Activated T-cell treated with anti-CD3 and anti-CD28 coated beads for 24 hours (primary cell): Measurements from ENCODE around the gene ADAP1.
"Not testable (repeated sequence)": the region's sequence is repeated elsewhere in the genome, so short reads cannot be mapped to it uniquely, and the experiment has no call there.

Experiments used
- DNase-seq: peaks from one replicate; pipeline ENCODE4 v3.0.0-alpha.2; 2020; ENCODE audit warnings: low read depth

Gene ADAP1

DNA sequence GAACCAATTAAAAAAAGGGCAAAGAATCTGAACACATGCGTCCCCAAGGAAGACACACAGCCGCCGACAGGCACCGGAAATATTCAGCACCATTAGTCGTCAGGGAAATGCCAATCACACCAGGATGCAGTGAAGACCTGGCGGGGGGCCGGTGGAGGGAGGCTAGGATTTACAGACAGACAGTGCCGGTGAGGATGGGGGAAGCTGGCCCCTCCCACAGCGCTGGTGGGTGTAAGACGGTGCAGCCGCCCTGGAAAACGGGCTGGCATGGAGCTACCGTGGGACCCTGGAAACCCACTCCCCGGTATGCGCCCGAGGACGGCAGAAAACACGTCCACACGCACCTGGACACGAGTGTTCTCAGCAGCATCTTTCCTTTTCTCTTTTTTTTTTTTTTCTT lies 4.8 kb upstream of the ADAP1 start:
- no peak for DNase-seq

DNA sequence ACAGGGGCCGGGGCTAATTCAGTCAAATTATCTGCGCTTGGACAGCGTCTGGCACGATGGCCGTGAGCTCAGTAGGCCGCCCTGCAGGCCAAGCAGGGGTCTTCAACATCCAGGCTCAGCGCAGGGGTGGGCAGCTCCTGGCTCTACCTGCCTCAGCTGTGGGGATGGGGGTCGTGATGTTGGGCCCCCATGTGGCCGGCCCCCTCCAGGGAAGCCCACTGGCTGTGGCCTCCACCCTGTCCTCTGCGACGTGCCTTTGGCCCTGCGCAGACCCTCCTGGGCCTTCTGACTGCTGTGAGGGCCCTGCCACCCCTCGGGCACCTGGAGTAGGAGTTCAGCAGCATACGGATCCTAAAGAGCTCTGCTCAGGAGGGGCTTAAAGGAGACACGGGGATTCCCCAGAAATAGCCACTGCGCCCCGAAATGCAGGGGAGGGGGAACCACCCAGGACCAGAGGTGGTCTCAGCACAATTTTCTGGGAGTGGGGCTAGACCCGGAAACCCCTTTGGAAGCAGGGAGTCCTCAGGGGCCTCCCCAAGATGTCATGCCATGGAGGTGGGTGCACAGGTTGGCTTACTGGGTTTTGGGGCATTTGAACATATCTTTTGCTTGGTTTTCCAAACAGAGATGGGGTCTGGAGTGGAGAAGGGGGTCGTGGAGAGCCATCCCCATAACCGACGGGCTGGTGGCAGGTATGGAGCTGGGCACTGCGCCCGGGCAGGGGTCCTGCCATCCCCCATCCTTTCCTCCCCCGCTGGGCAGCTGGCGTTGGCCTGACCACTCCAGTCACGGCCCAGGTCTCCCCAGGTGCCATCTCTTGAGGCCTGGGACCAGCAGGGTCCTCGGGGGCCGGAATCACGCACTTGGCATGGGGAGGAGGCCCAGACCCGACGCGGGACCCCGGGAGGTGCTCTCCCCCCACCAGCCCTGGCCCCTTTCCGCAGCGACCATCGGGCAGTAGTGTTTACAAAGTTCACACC lies 4.0 kb upstream of the ADAP1 start:
- DNase-seq, result no peak

DNA sequence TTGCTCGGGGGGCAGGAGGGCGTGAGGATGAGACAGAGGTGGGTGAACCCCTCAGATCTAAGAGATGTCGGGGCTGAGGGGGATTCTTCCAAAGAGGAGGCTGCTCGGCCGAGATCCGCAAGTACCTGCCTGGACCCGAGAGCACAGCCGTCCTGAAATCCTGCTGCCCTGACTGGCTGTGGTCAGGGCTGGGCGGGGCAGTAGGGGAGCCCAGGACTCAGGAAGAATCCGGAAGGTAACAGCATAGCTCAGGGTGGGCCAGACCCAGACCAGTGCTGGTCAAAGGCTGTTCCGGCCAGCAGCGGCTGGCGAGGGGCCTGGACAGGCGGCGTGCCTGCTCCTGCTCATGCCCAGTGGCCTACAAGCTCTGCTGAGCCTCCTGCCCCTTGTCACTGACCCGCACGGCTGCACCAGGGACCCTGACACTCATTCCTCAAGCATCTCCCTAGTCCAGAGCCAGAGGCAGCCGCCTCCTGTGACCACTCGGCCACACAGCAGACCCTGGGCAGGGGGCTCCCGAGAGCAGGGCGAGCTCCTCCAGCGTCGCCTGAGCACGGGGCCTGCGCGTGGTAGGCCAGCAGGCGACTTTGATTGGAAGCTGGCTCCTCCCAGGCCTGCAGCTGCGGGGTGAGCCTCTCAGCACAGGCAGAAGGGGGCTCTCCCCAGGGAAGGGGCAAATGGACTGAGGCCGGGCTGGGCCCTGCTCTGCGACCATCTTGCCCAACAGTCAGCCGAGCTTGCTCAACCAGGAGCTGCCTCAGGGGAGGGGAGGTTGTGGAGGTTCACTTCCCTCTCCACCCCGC lies 3.1 kb upstream of the ADAP1 start:
- no peak for DNase-seq

DNA sequence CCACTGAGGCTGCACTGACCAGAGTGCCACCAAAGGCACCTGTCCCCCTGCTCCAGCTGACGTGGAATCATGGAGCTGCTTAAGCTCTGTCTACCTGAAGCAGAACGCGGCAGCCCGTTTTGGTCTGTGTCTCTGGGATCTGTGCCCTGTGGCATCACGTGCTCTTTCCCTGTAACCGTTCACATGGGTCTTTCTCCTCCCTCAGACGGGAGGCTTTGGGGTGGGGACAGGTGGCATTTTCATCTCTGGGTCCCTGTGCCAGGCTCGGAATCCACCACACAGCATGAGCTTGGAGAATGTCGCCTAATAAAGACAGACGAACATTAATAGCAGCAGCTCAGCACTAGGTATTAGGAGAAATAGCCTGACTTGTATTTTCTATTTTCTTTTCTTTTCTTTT lies 1.6 kb upstream of the ADAP1 start:
- no peak for DNase-seq

DNA sequence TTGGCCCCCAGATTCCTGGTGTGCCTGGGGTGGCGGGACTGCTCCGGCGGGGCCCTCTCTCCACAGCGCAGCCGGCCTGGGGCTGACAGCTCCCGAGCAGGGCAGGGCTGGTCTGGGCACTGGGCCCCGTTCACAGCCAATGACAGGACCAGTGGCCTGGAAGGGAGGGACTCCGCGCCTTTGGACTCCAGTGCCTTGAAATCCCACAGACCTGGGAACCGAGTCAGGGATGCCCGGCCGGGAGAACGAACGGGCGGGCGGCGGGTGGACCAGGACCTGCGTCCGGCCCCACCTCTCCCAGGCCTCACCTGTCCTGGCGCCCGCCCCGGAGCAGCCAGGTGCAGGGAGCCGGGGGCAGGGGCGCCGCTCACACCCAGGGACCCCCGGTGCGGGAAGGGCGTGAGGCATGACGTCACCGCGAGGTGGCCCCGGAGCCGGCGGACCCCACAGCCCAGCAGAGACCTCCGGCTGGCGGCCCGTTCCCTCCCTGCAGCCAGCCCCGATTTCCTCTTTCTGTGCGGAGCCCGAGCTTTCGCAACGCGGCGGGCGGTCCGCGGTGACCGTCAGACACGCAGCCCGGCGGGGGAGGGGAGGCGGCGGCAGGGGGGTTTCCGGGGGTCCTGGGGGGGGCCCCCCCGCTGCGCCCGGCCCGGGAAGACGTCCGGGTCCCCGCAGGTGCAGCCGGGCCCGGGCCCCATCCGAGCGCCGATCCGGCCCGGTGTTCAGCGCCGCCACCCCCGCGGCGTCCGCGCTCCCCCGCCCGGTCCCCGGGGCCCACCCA lies 743 bp downstream of the ADAP1 start:
- no peak for DNase-seq

DNA sequence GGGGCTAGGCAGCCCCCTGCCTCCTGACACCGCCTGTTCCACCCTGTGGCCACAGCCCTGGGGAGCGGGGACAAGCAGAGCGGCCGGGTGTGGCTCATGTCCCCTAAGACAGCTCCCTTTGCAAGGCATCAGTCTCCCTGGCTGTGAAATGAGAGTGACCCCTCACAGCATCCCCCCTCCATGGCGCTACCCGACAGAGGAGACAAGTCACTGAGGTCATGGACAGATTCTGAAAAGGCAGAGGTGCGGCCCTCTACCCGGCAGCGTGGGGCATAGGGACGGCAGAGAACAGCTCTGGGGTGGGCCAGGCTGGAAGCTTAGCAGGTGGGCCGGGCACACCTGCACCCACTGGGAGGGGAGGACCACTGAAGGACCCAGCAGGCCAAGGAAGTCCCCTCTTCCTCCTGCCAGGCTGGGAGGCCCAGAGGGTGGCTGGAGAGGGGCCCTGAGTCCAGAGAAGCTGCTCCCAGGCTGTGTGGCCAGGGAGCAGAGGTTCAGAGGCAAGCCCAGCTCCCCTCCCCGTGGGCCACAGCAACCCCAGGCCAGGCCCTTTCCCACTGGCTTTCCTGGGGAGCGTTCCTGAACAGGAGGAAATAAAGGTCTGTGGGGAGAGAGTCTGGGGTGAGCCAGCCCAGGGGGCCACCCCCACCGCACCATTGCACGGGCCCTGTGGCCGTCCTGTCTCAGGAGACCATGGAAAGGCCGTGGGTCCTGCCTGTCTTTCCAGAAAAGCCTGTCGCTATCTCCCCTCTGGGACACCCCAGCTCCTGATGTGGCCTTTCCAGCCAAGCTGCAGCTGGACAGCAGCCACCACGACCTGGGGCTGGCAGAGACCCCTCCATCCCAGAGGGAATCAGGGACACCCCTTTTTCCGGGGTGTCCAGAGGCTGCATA lies 1.7 kb downstream of the ADAP1 start:
- DNase-seq, result no peak

DNA sequence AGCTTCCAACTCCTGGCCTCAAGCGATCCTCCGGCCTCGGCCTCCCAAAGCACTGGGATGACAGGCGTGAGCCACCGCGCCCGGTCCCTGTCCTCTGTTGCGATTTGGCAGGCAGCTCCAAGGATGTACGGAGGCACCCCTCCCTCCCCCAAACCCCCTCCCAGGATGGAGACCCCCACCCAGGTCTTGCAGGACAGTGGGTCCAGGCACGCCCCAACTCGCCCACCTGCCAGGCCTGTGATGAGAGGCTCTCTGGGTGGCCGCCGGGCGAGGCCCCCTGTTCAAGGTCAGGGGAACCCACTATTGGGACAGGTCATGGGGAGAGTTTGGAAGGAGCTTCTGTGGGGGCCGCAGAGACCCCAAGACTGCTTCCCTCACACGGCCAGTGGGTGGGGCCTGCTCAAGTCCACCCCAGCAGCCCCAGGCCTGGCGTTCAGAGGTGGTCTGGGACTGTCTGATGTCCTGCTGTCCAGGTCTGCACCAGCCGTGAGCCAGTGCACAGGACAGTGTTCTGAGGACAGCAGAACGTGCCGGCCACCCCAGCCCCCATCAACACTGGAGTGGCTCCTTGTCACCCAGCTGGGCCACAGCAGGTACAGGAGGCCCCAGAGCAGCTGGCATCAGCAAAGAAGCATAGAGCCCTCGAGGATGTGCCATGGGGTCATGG lies 2.5 kb downstream of the ADAP1 start:
- DNase-seq, result no peak

DNA sequence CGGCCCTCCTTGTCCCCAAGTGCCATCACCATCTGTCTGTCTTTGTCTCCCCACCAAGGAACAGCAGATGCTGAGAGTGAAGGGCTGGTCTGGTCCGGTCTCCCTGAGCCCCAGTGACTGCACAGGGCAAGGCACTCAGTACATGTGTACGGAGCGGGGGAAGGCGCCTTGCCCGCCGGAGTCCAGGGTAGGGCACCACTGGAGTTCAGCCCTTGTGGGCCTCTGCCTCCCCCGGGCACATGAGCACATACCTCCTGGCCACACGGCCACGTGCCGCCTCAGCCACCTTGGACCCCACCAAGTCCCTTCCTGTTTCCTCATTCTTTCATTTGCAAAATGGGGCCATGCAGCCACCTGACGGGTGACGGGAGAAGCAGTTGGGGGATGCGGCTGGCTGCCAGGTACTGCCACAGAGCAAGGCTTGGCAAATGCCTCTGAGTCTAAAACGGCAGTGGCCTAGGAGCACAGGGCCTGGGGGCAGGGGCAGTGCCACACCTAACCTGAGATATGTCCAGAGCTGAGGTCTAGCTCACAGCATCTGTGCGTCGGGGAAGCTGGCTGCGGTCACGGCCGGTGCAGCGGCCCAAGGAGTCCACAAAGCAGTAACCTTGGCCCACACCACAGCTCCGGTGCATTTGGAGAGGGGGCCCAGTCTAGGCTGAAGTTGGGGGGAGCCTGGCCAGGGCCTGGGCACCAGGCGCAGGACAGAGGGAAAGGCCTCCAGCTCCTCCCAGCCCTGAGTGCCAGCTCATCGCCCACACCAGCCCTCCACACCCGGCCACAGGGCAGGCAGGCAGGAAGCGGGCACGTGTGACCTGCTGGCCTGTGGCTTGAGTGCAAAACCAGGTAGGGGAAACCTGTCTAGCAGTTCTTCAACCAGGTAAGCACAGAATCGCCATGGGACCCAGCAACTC lies 5.2 kb downstream of the ADAP1 start:
- no peak for DNase-seq

DNA sequence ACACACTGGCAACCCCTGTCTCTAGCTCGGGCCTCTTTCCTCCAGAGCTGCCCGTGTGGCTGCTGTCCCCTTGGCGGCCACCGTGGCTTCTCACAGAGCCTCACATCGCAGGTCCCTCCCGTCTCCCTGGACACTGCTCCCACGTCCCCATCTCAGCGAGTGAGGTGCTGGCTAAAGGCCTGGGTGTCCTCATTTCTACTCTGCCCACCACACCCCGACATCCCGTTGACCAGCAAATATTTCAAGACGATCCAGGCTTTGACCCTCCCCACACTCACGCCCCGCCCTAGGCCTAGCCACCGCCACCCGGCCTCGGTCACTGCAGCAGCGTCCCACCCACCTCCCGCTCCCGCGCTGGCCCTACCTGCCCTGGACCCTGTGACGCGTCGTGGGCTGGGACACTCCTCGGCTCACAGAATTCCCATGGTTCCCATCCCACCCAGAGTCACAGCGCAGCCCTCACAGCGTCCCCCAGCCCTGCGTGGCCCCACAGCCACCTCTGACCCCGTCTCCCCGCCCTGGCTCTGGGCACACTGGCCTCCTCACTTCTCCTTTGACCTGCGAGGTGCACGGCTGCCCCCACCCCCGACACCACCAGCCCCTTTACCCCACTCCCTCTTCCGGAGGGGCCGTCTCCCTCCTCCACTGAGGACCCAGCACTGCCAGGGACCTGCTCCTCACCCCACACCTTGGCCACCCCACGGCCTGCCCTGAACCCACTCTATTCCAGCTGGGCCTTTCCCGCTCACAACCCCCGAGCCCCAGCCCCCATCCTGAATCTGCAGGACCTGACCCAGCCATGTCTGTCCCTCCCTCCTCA lies 6.9 kb downstream of the ADAP1 start:
- DNase-seq, result no peak

DNA sequence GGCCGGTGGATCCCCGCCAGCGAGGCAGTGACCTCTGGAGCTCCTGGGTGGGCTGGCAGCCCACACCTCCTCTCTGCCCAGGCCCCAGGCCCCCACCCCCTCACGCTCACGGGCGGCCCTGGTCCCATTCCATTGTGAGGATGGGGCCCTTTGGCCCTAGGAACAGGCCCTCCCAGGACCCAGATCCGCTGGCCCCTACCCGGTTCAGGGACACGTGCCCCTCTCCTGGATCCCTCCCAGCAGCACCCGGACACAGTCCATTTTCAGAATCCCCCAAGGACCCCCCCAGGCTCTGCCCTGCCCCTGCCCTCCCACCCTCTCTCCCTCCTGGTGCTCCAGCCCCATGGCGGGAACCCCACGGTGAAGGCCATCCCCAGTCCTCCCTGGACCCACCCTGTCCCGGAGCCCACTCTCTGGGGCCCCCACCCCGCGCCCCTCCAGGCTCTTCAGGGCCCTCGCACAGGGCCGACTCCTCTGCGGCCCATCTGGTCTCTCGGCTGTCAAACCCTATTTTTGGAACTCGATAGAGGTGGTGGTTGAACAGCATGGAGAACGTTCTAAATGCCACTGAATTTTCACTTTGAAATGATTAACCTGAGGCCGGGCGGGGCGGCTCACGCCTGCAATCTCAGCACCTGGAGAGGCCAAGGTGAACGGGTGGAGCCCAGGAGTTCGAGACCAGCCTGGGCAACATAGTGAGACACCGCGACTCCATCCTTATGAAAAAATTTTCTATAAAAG lies 8.1 kb downstream of the ADAP1 start:
- no peak for DNase-seq

DNA sequence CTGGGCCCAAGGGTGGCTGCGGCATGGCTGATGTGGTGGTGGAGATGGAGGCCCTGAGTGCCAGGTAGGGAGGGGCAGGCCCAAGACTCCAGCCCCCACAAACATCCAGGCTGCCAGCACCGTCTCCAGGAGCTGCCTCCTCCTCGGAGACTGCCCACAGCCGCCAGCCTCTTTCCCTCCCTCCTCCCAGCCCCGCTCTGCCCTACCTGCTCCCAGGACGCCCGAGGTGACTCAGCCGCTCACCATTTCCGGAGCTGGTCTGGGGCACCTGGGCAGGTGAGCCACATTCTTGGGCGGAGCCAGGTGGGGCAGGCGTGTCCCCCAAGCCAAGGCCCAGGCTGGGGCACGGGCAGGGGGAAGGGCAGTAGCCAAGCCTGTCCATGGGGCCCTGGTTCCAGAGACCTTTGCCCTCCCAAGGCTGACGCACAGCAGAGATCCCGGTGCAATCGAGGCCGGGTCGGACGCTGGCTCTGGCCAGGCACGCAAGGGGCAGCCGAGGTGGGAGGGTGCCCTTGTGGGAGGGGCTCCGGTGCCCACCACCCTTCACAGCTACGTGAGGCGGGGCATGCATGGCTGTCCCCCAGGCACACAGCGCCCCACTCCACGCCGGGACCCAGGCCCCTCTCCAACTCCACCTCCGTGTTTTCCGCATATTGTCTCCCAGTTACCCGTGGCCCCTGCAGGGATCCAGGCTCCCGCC lies 8.8 kb downstream of the ADAP1 start:
- DNase-seq, result no peak

DNA sequence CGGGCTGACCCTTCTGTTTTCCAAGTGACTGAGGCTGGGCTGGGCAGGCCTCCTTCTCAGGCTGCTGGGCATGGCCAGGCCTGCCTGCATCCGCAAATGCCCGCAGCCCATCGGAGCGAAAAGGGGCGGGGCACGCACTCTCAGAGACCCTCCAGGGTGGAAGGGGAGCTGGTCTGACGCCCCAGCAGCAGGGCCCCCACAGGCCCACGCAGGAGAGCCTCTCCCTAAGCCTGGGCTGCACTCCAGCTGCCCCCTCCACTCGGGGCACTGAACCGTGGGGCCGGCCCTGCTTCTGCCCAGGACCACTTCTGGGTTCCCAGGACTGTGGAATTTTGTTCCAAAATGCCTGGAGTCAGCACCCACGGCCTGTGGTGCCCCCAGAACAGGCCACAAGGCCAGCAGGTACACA lies 9.3 kb downstream of the ADAP1 start:
- DNase-seq, result no peak

DNA sequence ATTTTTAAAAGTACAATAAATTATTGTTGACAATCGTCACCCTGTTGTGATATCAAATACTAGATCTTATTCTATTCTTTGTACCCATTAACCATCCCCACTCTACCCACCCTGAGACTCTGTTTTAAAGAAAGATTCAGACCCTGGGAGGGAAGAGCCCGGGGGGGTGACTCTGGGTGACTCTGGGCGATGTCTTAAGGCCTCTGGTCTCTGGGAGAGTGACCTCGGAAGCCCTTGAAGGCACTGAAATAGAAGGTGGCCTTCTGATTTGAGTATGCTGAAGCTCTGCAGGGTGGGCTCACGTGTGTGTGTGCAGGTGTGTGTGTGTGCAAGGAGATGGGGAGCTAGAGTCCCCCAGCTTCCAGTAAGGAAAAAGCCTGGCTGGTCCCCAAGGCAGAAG lies 9.7 kb downstream of the ADAP1 start:
- DNase-seq, result no peak

DNA sequence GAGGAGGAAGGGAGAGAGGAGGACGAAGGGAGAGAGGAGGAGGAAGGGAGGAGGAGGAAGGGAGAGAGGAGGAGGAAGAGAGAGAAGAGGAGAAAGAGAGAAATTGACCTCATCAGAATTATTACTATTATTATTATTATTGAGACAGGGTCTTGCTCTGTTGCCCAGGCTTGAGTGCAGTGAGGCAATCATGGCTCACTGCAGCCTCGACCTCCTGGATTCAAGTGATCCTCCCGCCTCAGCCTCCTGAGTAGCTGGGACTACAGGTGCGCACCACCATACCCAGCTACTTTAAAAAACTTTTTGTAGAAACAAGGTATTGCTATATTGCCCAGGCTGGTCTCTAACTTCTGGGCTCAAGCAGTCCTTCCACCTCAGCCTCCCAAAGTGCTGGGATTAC lies 10.7 kb downstream of the ADAP1 start:
- not testable (repeated sequence) for DNase-seq

DNA sequence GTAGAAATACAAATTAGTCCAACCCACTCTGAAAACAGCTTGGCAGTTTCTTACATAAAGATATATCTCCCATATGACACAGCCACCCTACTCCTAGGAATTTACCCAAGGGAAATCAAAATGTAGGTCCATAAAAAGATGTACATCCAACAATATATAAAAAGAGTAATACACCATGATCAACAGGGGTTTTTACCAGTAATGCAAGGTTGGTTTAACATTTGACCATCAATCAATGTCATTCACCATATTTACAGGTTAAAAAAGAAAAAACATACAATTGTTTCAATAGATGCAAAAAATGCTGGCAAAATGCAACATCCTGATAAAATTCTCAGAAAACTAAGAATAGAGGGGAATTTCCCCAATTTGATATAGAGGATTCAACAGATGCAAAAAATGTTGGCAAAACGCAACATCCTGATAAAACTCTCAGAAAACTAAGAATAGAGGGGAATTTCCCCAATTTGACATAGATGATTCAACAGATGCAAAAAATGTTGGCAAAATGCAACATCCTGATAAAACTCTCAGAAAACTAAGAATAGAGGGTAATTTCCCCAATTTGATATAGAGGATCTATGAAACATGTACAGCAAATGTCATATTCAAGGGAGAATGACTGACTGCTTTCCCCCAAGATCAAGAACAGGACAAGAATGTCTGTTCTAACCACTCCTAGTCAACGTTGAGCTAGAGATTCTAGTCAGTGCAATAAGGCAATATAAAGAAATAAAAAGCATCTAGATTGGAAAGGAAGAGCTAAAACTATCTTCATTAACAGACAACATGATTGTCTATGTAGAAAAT lies 13.7 kb downstream of the ADAP1 start:
- DNase-seq, result no peak

DNA sequence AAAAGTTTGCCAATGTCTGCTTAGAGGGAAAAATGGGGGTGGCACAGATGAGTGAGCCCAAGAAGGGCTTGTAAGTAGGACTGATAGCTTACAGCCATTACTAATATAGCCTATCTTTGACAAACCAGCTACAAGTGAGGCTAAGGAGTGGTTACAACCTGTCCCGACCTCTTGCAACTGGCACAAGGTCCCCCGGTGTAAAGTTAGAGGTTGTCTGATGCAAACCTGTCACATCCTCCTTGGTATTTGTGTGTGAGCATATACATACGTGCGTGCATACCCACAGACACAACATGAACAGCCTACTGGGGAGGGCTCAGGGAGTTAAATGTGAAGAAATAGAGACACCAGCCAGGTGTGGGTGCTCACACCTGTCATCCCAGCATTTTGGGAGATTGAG lies 14.6 kb downstream of the ADAP1 start:
- DNase-seq, result no peak
